ENCODE measurements around the gene MCM6.
"Not testable (repeated sequence)": the region's sequence is repeated elsewhere in the genome, so short reads cannot be mapped to it uniquely, and the experiment has no call there.

The MCM6 gene

GRCh38 chr2:135818937-135819610 lies 57.2 kb downstream of the MCM6 start:
- no peak for DNase-seq

GRCh38 chr2:135817951-135818350 lies 58.3 kb downstream of the MCM6 start:
- DNase-seq: no peak

- DNase-seq: no peak
Measured at GRCh38 chr2:135817466-135817865, 58.8 kb downstream of the MCM6 start.

- DNase-seq: no peak
Measured at GRCh38 chr2:135815269-135815668, 61.0 kb downstream of the MCM6 start.

- DNase-seq: no peak
Measured at GRCh38 chr2:135812907-135813511, 63.2 kb downstream of the MCM6 start.

GRCh38 chr2:135807874-135808273 lies 68.4 kb downstream of the MCM6 start:
- DNase-seq: not testable (repeated sequence)

GRCh38 chr2:135803278-135803677 lies 73.0 kb downstream of the MCM6 start:
- no peak for DNase-seq

GRCh38 chr2:135802350-135802749 lies 73.9 kb downstream of the MCM6 start:
- no peak for DNase-seq

GRCh38 chr2:135800513-135801460 lies 75.5 kb downstream of the MCM6 start:
- no peak for DNase-seq

- no peak for DNase-seq
Measured at GRCh38 chr2:135799738-135800137, 76.5 kb downstream of the MCM6 start.

- DNase-seq: no peak
Measured at GRCh38 chr2:135798762-135799161, 77.5 kb downstream of the MCM6 start.

- DNase-seq: no peak
Measured at GRCh38 chr2:135798275-135798705, 78.0 kb downstream of the MCM6 start.

- DNase-seq: peak in 1 of 2 donors; percentile 42
Measured at GRCh38 chr2:135797497-135798274, 78.6 kb downstream of the MCM6 start.

GRCh38 chr2:135796606-135797005 lies 79.6 kb downstream of the MCM6 start:
- no peak for DNase-seq

- DNase-seq: not testable (repeated sequence)
Measured at GRCh38 chr2:135795641-135796040, 80.6 kb downstream of the MCM6 start.

GRCh38 chr2:135792401-135793150 lies 83.7 kb downstream of the MCM6 start:
- no peak for DNase-seq

- no peak for DNase-seq
Measured at GRCh38 chr2:135791418-135792190, 84.6 kb downstream of the MCM6 start.

- DNase-seq: no peak
Measured at GRCh38 chr2:135790423-135790822, 85.8 kb downstream of the MCM6 start.

All from hippocampal formation (tissue), 2 donors.